ENCODE results near the gene SSX4B.

SSX4B gene

DNA sequence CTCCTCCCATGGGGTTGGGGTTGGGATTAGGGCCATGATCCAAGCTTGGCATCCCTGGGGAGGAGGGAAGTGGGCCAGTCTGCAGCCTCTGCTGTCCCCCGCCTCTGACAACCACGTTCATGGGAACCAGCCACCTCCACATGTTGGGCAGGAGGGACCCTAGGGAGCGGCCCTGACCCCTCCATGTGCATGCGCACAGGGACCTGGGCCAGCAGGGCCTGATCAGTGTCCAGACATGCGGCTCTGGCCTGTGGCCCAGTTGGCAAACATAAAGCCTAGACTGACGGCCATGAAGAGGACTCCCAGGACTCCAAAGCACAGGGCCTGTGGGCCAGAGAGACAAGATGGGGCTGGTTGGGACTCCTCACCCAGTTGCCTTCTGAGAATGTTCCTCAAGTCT lies 47.0 kb upstream of the SSX4B start:
- TF ChIP-seq, protein P1, sequence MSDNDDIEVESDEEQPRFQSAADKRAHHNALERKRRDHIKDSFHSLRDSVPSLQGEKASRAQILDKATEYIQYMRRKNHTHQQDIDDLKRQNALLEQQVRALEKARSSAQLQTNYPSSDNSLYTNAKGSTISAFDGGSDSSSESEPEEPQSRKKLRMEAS (IDR thresholded peaks at IDR 0.05) = no peak
- TF ChIP-seq, protein P2, sequence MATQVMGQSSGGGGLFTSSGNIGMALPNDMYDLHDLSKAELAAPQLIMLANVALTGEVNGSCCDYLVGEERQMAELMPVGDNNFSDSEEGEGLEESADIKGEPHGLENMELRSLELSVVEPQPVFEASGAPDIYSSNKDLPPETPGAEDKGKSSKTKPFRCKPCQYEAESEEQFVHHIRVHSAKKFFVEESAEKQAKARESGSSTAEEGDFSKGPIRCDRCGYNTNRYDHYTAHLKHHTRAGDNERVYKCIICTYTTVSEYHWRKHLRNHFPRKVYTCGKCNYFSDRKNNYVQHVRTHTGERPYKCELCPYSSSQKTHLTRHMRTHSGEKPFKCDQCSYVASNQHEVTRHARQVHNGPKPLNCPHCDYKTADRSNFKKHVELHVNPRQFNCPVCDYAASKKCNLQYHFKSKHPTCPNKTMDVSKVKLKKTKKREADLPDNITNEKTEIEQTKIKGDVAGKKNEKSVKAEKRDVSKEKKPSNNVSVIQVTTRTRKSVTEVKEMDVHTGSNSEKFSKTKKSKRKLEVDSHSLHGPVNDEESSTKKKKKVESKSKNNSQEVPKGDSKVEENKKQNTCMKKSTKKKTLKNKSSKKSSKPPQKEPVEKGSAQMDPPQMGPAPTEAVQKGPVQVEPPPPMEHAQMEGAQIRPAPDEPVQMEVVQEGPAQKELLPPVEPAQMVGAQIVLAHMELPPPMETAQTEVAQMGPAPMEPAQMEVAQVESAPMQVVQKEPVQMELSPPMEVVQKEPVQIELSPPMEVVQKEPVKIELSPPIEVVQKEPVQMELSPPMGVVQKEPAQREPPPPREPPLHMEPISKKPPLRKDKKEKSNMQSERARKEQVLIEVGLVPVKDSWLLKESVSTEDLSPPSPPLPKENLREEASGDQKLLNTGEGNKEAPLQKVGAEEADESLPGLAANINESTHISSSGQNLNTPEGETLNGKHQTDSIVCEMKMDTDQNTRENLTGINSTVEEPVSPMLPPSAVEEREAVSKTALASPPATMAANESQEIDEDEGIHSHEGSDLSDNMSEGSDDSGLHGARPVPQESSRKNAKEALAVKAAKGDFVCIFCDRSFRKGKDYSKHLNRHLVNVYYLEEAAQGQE (IDR thresholded peaks at IDR 0.05; ENCODE audit: low read depth) = no peak
- TF ChIP-seq ZBTB7A (IDR thresholded peaks at IDR 0.05; ENCODE audit: low read depth) (no peak), CEBPB (IDR thresholded peaks at IDR 0.05) (no peak), FOXM1 (IDR thresholded peaks at IDR 0.05; ENCODE audit: borderline replicate concordance, low read depth) (no peak)
- TF ChIP-seq, protein P3, sequence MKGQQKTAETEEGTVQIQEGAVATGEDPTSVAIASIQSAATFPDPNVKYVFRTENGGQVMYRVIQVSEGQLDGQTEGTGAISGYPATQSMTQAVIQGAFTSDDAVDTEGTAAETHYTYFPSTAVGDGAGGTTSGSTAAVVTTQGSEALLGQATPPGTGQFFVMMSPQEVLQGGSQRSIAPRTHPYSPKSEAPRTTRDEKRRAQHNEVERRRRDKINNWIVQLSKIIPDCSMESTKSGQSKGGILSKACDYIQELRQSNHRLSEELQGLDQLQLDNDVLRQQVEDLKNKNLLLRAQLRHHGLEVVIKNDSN (IDR thresholded peaks at IDR 0.05) = no peak

- TF ChIP-seq, protein P3 (IDR thresholded peaks at IDR 0.05) = no peak
- TF ChIP-seq NFIC (IDR thresholded peaks at IDR 0.05) = no peak
- no peak for TF ChIP-seq YY1 (IDR thresholded peaks at IDR 0.05; ENCODE audit: low read depth)
- no peak for TF ChIP-seq CREB1 (IDR thresholded peaks at IDR 0.05; ENCODE audit: low read depth)
- TF ChIP-seq ZBTB7A (IDR thresholded peaks at IDR 0.05; ENCODE audit: low read depth) = no peak
- no peak for TF ChIP-seq CEBPB (IDR thresholded peaks at IDR 0.05)
- no peak for TF ChIP-seq FOXM1 (IDR thresholded peaks at IDR 0.05; ENCODE audit: borderline replicate concordance, low read depth)
- TF ChIP-seq TEAD4 (IDR thresholded peaks at IDR 0.05) = no peak
- no peak for TF ChIP-seq TAF1 (IDR thresholded peaks at IDR 0.05; ENCODE audit: low read depth)
- TF ChIP-seq, protein P1 (IDR thresholded peaks at IDR 0.05) = no peak
- TF ChIP-seq EGR1 (IDR thresholded peaks at IDR 0.05) = no peak
- TF ChIP-seq RAD21 (IDR thresholded peaks at IDR 0.05; ENCODE audit: low read depth) = no peak
- TF ChIP-seq EP300 (IDR thresholded peaks at IDR 0.05; ENCODE audit: borderline replicate concordance) = no peak
- no peak for TF ChIP-seq TCF12 (IDR thresholded peaks at IDR 0.05; ENCODE audit: low read depth)
- TF ChIP-seq, protein P2 (IDR thresholded peaks at IDR 0.05; ENCODE audit: low read depth) = no peak
Measured at GRCh38 chrX:48456628-48457331, 45.0 kb upstream of the SSX4B start.

- TF ChIP-seq TEAD4 (IDR thresholded peaks at IDR 0.05) (no peak), YY1 (IDR thresholded peaks at IDR 0.05; ENCODE audit: low read depth) (no peak), CREB1 (IDR thresholded peaks at IDR 0.05; ENCODE audit: low read depth) (no peak), NFIC (IDR thresholded peaks at IDR 0.05) (no peak), ZBTB7A (IDR thresholded peaks at IDR 0.05; ENCODE audit: low read depth) (no peak), RAD21 (IDR thresholded peaks at IDR 0.05; ENCODE audit: low read depth) (no peak), TAF1 (IDR thresholded peaks at IDR 0.05; ENCODE audit: low read depth) (no peak), EP300 (IDR thresholded peaks at IDR 0.05; ENCODE audit: borderline replicate concordance) (no peak), EGR1 (IDR thresholded peaks at IDR 0.05) (no peak), CEBPB (IDR thresholded peaks at IDR 0.05) (no peak), TCF12 (IDR thresholded peaks at IDR 0.05; ENCODE audit: low read depth) (no peak)
- TF ChIP-seq, protein P2 (IDR thresholded peaks at IDR 0.05; ENCODE audit: low read depth) = no peak
Measured at GRCh38 chrX:48451708-48452107, 39.9 kb upstream of the SSX4B start.

- no peak for TF ChIP-seq TEAD4 (IDR thresholded peaks at IDR 0.05)
- TF ChIP-seq FOXM1 (IDR thresholded peaks at IDR 0.05; ENCODE audit: borderline replicate concordance, low read depth) = no peak
- TF ChIP-seq CREB1 (IDR thresholded peaks at IDR 0.05; ENCODE audit: low read depth) = no peak
- TF ChIP-seq ZBTB7A (IDR thresholded peaks at IDR 0.05; ENCODE audit: low read depth) = no peak
- TF ChIP-seq, protein P2 (IDR thresholded peaks at IDR 0.05; ENCODE audit: low read depth) = no peak
- TF ChIP-seq EP300 (IDR thresholded peaks at IDR 0.05; ENCODE audit: borderline replicate concordance) = no peak
- no peak for TF ChIP-seq TCF12 (IDR thresholded peaks at IDR 0.05; ENCODE audit: low read depth)
- TF ChIP-seq YY1 (IDR thresholded peaks at IDR 0.05; ENCODE audit: low read depth) = no peak
- TF ChIP-seq NFIC (IDR thresholded peaks at IDR 0.05) = no peak
- TF ChIP-seq, protein P1 (IDR thresholded peaks at IDR 0.05) = no peak
- TF ChIP-seq EGR1 (IDR thresholded peaks at IDR 0.05) = no peak
- TF ChIP-seq, protein P3 (IDR thresholded peaks at IDR 0.05) = no peak
- TF ChIP-seq CEBPB (IDR thresholded peaks at IDR 0.05) = no peak
- no peak for TF ChIP-seq TAF1 (IDR thresholded peaks at IDR 0.05; ENCODE audit: low read depth)
- no peak for TF ChIP-seq RAD21 (IDR thresholded peaks at IDR 0.05; ENCODE audit: low read depth)
Measured at GRCh38 chrX:48450076-48450475, 38.3 kb upstream of the SSX4B start.
